Measurements from ENCODE around the gene ALK. TPM values are rescaled to one million over a fixed set of nuclear protein-coding genes. Genes with fewer than 3 reads are reported as not detected.

ALK gene
- total and polyA plus RNA-seq, 7 donors: 0.31 to 2.9 (median 1.2) TPM; not detected in 1

- no peak overlapping the region for H3K4me3 ChIP-seq
- H3K4me1 ChIP-seq: no peaks in the 10 kb centered on the region
- DNase-seq: no peak
- no peaks in the 10 kb centered on the region for H3K36me3 ChIP-seq
- intact Hi-C loops (cut with DNase I): no loop called here
- no peaks in the 10 kb centered on the region for H3K9me3 ChIP-seq
- WGBS, 2 donors: 78 to 92% methylated on average over 5 of the region's 5 CpGs
- H3K27me3 ChIP-seq: peaks cover 0 to 4% (median 0%) of the 10 kb centered on the region in 3 donors
- no peak overlapping the region for H3K27ac ChIP-seq
- TF ChIP-seq POLR2A (IDR thresholded peaks at IDR 0.05) (no peak), CTCF (IDR thresholded peaks at IDR 0.05) (no peak), POLR2AphosphoS5 (IDR thresholded peaks at IDR 0.05) (no peak), EP300 (IDR thresholded peaks at IDR 0.05) (no peak)
Measured at GRCh38 chr2:29215073-29215472, 706.3 kb downstream of the ALK start.

GRCh38 chr2:29213888-29214291 is 707.5 kb downstream of the ALK start:
- peak; percentile 20 for DNase-seq
- no peak for TF ChIP-seq POLR2AphosphoS5 (IDR thresholded peaks at IDR 0.05)
- TF ChIP-seq CTCF (IDR thresholded peaks at IDR 0.05): no peak
- TF ChIP-seq EP300 (IDR thresholded peaks at IDR 0.05): no peak
- TF ChIP-seq POLR2A (IDR thresholded peaks at IDR 0.05): no peak
- intact Hi-C loops (cut with DNase I): no loop called here
- WGBS, 2 donors: 44 to 51% methylated on average over 9 of the region's 9 CpGs
- Histone ChIP-seq H3K27ac (no peak overlapping the region), H3K9me3 (no peaks in the 10 kb centered on the region), H3K4me1 (no peaks in the 10 kb centered on the region), H3K27me3 (no peaks in the 10 kb centered on the region), H3K4me3 (no peak overlapping the region), H3K36me3 (no peaks in the 10 kb centered on the region)

- no peaks in the 10 kb centered on the region for H3K4me1 ChIP-seq
- TF ChIP-seq EP300 (IDR thresholded peaks at IDR 0.05) (no peak), POLR2A (IDR thresholded peaks at IDR 0.05) (no peak), CTCF (IDR thresholded peaks at IDR 0.05) (no peak), POLR2AphosphoS5 (IDR thresholded peaks at IDR 0.05) (no peak)
- H3K4me3 ChIP-seq: no peak overlapping the region
- 64 to 81% methylated on average over 5 of the region's 5 CpGs for WGBS, 2 donors
- no peak for DNase-seq
- H3K27ac ChIP-seq: no peak overlapping the region
- intact Hi-C loops (cut with DNase I): no loop called here
- no peaks in the 10 kb centered on the region for H3K27me3 ChIP-seq
- H3K36me3 ChIP-seq: no peaks in the 10 kb centered on the region
- no peaks in the 10 kb centered on the region for H3K9me3 ChIP-seq
Measured at GRCh38 chr2:29212009-29212408, 709.4 kb downstream of the ALK start.

- no peak for TF ChIP-seq POLR2A (IDR thresholded peaks at IDR 0.05)
- Histone ChIP-seq H3K36me3 (no peaks in the 10 kb centered on the region), H3K4me1 (no peaks in the 10 kb centered on the region), H3K27me3 (no peaks in the 10 kb centered on the region), H3K27ac (no peak overlapping the region), H3K4me3 (no peak overlapping the region), H3K9me3 (no peaks in the 10 kb centered on the region)
- 90 to 92% methylated on average over 5 of the region's 5 CpGs for WGBS, 2 donors
- DNase-seq: no peak
- intact Hi-C loops (cut with DNase I): no loop called here
Measured at GRCh38 chr2:29209551-29209950, 711.8 kb downstream of the ALK start.

GRCh38 chr2:29207352-29208148 is 713.8 kb downstream of the ALK start:
- WGBS, 2 donors: 65 to 72% methylated on average over 3 of the region's 3 CpGs
- intact Hi-C loops (cut with DNase I): no loop called here

More at GRCh38 chr2:29207352-29208148, 713.8 kb downstream of the ALK start:
- Histone ChIP-seq H3K36me3 (no peaks in the 10 kb centered on the region), H3K27ac (no peak overlapping the region), H3K4me3 (no peak overlapping the region), H3K27me3 (no peaks in the 10 kb centered on the region), H3K4me1 (no peaks in the 10 kb centered on the region), H3K9me3 (no peaks in the 10 kb centered on the region)
- no peak for TF ChIP-seq POLR2A (IDR thresholded peaks at IDR 0.05)
- no peak for TF ChIP-seq POLR2AphosphoS5 (IDR thresholded peaks at IDR 0.05)
- TF ChIP-seq CTCF (IDR thresholded peaks at IDR 0.05): no peak
- TF ChIP-seq EP300 (IDR thresholded peaks at IDR 0.05): no peak
- no peak for DNase-seq

Data from sigmoid colon (tissue), 7 donors.